NCI-H146 (cell line): Measurements from ENCODE around the gene RYR2.

Source experiments
- DNase-seq: peaks from one replicate; lab custom pipeline; 2025; lab: John Stamatoyannopoulos, UW

Gene RYR2

DNA sequence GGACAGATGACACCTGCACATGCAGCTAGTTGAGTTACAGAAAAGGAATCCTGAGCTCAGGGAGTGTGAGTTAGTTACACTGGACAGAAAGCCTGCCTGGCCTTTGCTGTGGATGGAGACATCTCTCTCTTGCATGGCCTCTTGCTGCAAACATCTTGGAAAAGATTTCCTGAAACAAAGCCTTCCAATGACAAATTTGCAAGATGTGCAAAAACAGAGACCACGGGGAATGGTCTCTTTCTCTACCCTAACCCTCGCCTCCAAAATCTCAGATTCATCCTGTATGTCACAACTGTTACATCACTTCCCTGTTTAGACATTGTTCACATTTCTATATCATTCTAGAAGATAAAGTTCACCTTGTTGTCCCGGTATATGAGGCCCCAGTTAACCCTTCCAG lies 415.6 kb downstream of the RYR2 start:
- no peak for DNase-seq

DNA sequence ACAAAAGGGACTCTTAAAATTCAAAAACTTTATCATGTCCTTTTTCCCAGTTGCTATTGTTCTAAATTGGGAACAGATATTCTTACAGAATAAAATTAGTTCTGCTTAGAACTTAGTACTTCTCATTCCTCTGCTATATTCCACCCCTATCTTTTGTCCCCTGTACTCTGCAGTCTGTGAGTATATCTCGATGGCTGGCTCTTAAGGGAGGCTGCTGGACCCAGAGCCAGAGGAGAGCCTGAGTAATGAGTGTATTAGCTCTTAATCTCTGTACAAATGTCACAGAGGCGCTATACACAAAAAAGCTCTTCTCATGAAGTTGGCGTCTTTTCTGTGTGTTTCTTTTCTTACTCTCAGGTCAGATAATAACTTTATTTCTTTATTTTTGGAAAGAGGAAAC lies 425.3 kb downstream of the RYR2 start:
- DNase-seq: no peak

DNA sequence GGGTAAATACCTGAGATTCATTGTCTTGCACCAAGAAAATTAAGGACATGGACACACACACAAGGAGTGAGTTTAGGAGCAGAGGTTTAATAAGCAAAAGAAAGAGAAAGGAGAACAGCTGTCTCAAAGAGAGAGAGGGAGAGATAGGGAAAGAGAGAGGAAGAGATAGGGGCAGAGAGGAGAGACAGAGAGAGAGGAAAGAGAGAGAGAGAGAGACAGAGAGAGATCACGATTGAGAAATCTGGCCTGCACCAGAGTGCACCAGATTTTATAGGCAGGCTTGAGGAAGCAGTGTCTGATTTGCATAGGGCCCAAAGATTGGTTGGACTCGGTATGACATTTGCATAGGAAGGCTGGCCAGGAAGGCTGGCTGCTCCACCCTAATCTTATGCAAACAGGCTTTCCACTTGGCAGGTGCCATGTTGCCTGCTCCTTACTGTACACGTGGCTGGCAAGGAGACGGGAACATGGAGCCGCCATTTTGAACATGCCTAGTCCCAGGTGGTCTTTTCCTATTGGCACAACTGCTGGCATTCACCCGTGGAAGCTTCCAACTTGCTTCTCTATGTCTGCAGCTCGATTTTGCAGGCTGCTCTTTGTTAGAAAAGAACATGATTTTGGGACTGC lies 428.8 kb downstream of the RYR2 start:
- DNase-seq: peak; percentile 32

DNA sequence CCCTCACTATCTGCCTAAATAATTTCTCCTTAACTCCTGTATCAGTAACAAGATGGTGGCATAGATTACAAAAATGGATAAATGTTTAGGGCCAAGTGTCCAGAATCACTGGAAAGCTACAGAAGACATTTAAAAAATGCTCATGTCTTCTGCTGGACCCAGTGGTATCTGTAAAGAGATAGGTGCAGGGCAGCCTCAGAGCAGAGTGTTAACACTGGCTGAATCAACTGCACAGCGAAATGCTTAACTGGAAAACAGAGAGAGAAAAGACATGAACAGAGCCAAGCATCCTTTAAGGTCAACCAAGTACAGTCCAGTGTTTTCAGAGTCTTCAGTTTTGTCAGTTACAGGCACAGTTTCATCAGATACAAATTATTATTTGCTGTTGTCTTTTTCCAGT lies 429.4 kb downstream of the RYR2 start:
- DNase-seq: no peak

DNA sequence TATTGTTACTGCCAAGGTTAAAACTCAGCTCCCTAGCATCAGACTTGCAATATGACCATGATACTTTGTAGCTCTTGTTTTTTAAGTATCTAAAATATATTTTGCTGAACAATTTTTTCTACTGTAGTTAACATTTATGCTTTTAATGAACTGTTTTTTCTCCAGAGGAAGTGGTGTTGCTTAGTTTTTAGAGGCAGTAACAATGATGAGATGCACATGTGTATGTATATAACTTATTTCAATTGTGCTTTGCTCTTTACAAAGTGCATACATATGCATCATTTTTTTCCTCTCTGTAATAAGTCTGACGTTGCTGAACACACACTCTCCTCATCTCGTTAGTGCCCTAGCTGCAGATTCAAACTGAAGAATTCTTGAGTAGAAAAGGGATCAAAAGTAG lies 430.0 kb downstream of the RYR2 start:
- no peak for DNase-seq

DNA sequence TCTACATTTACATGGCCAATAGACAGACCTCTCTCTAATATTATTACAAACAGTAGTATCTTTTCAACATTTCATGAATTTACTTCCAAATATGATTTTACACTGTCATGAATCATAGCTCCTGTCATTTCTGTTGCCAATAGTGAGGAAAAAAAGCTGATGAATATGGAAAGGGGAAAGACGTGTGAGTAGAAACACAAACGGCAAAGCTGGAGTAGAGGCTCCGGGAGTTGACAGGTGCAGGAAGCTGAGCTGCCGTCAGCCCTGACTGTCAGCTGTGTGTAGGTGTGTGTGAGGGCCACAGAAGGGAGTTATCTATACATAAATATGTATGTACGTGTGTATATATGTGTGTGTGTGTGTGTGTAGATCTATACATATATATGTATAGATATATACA lies 431.9 kb downstream of the RYR2 start:
- no peak for DNase-seq

DNA sequence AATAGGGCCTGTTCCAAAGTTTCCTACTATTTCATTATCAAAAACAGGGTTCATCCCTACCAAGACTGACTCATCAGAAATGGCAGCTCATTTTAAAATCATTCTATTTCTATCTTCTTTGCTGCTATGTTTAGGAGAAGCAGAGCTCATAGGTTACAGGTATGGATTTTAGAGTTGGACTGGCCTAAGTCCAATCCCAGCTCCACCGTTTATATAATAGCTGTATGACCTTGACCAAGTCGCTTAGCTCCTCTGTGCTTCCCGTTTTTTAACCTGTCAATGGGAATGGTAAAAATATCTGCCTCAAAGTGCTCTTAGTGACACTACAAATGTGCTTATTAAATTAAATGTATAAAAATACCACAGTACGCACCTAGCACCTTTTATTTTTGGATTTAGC lies 436.1 kb downstream of the RYR2 start:
- no peak for DNase-seq

DNA sequence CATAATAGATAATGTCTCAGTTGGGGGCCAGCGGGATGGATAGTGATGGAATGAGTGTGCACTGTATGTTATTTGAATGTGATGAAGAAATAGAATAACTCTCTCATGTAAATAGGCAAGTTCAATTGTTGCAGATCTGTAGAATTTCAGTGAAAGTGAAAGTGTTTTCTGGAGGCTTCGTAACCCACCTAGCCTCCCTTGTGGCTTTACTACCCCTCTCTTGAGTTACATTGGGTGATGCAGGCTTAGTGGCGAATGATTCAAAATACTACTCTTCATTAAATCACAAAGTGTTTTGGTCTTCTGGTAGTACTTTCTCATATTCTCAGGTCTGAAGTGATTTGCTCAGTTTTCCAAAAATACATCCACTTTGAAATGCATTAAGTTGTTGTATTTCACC lies 436.9 kb downstream of the RYR2 start:
- no peak for DNase-seq

DNA sequence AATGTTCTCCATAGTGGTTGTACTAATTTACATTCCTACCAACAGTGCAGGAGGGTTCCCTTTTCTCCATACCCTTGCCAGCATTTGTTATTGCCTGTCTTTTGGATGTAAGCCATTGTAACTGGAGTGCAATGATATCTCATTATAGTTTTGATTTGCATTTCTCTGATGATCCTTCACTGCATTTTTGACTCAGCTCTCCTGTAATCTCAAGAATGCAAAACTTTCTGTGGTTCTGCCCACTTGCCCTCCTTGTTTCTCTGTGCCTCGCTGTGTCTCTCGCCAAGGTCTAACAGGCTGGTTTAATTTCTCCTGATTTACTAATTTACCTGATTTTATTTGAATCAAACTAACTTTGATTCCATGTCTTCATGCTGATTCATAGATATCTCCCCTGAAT lies 440.8 kb downstream of the RYR2 start:
- DNase-seq: no peak

DNA sequence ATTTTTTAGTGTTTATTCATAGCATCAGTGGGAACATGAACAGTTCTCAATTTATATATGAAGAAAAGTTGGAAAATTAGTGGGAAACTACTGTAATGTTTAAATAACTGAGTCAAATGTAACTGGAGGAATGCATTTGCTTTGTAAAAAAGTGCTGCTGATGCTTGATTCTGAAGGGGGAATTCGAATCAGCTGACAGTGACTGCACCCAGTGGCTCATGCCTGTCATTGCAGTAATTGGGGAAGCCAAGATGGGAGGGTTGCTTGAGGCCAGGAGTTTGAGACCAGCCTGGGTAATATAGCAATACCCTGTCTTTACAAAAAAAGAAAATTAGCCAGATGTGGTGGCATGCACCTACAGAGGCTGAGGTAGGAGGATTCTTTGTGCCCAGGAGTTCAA lies 450.4 kb downstream of the RYR2 start:
- DNase-seq: no peak

DNA sequence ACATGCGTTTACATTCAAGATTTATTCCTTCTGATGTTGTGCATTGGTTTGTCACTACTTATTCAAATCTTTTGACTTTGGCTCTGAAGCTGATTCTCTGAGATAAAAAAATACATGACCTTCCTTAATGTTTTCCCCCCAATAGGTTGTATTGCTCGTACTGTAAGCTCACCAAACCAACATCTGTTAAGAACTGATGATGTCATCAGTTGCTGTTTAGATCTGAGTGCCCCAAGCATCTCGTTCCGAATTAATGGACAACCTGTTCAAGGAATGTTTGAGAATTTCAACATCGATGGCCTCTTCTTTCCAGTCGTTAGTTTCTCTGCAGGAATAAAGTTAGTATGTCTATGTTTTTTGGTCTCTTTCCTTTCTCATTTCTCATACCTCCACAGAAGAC lies 458.6 kb downstream of the RYR2 start:
- DNase-seq: no peak

DNA sequence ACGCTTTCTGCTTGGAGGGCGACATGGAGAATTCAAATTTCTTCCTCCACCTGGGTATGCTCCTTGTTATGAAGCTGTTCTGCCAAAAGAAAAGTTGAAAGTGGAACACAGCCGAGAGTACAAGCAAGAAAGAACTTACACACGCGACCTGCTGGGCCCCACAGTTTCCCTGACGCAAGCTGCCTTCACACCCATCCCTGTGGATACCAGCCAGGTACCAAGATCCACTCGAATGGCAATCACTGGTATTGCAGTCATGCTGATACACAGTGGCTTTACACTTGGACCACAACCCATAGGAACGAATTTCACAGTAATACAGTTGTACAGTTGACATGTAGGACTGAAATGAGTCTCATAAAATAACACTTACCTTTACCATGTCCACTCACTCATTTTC lies 461.3 kb downstream of the RYR2 start:
- no peak for DNase-seq

DNA sequence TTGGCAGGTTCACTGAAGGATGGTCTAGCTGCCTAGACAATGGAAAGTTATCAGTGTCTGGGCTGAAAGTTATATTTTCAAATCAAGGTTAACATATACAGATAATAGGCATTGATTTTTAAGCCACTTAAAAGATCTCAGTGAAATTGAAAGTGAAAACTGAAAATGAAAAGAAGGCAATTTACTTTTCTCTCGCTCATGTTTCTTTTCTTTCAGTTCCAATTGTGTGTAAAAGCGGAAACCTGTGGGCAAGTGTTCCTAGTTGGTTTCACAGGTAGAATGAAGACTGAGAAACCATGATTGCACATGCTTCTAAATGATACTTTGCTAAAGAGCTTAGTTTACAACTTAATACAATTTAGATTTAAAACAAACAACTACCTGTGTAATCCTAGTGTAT lies 465.0 kb downstream of the RYR2 start:
- no peak for DNase-seq

DNA sequence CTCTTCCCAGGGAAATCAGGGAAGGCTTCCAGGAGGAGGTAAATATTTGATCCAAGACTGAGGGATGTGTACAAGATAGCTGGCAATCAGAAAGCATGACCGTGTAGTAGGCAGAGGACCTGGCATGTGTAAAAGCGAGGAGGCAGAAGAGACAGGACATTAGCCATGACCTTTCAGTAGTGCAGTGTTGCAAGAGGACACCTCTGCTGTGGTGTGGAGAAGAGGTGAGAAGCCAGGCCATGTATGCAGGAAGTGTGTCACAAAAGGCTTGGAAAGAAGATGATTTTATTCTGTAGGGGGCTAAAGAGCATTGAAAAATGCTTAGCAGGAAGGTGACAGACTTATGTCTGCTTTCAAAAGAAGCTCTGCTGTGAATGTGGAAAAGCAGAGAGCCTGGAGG lies 467.8 kb downstream of the RYR2 start:
- DNase-seq: no peak

DNA sequence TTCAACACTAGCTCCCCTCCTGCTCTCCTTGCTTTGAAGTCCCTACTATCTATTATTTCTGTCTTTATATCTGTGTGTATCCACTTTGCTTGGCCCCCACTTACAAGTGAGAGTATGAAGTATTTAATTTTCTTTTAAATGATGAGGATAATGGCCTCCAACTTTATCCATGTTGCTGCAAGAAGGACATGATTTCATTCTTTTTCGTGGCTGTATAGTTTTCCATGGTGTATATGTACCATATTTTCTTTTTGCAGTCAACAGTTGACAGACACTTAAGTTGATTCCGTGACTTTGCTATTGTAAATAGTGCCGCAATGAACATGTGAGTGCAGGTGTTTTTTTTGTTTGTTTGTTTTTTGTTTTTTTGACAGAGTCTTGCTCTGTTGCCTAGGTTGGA lies 483.1 kb downstream of the RYR2 start:
- no peak for DNase-seq

DNA sequence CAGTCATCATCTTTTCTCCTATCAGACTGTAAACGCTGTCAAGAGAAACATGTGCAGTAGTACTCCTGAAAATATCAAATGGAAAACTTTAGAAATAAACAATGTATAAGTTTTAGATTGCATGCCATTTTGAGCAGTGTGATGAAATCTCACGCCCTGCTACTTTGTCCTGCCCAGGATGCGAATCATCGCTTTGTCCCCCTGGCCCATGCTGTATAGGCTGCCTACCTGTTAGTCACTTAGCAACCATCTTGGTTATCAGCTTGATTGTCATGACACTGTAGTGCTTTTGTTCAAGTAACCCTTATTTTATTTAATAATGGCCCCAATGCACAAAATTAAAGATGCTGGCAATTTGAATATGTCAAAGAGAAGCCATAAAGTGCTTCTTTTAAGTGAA lies 485.8 kb downstream of the RYR2 start:
- DNase-seq: no peak

DNA sequence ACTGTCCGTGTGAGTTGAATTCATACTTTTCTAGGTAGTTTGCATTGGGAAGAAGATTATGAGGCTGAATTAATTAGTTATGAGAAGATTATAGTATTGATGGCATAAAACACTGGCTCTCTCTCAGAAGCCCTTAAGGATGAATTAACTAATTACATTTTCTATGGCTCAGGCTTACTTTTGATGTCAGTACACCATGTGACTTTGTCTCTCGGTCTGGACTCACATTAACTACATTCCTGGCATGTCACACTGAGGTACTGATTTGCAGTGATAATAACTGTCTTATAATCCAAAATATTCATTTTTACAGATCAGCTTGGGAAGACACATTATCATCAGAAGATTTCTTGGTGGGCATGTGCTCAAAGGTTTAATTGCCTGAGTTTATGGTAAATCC lies 486.6 kb downstream of the RYR2 start:
- no peak for DNase-seq

DNA sequence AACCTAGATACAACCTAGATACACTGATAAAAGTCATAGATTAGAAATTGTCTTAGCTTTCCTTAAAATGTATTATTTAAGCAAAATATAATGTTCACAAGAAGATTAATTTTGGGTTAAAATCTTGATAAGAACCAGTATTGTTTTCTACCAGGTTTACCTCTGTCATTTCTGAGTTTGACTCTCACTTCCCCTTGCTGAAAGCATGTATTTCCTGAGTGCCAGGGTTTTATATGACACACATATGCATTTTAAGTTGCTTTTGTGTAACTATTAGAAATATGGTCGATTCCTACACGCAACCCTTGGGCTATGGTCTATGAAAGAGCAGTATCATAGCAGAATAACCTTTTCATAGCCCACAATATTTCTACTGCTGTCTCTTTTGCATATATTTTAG lies 497.1 kb downstream of the RYR2 start:
- no peak for DNase-seq

DNA sequence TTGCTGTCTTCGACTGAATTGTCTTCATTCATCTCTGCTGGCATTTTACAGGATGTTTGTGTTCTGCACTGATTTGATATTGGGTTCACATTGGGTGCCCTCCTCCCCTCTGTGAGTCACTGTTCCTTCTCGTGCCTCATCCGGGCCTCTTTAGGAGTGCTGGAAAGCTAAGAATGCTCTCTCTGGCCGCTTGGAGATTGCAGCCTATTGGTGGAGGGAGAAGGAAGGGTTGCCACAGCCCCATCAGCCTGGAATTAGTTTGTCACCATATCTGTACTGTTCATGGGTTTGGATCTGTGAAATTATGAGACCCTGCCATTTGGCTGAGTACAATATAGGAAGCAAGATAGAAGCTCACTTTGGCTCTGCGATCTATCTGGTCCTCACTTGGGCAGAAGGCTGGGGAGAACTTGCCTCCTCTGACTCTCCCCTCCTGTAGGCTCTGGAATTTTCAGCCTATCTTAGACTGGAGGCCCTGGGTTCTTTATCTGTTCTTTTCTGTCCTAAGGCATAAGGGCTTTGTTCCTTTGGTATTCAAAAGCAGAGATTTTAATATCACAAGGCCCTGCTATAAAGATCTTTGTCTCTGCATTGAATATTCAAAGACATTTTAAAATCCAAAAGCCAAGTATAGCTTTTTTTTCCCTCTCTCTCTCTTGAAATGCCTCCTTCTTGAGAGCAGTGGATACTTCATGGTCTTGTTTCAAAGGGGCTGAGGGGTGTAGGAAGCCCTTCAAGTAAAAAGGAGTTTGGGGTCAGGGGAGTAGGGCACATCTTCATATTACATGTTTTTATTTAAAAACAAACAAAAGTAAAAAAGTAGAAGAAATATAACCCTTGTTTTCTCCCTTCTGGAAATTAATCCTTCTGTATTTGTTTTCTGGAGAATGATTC lies 500.8 kb downstream of the RYR2 start:
- DNase-seq: no peak

DNA sequence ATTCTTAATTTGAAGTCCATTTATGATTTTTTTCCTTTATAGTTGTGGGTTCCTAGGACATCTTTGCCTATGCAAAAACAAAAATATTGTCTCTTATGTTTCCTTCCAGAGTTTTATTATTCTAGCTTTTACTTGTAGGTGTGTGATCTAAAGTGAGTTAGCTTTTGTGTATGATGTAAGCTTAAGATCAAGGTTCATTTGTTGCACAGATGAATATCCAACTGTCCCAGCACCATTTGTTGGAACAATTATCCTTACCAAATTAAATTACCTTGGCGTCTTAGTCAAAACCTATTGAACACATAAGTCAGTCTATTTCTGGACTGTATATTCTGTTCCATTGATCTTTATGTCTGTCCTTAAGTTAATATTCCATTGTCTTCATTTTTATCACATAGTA lies 511.1 kb downstream of the RYR2 start:
- no peak for DNase-seq

DNA sequence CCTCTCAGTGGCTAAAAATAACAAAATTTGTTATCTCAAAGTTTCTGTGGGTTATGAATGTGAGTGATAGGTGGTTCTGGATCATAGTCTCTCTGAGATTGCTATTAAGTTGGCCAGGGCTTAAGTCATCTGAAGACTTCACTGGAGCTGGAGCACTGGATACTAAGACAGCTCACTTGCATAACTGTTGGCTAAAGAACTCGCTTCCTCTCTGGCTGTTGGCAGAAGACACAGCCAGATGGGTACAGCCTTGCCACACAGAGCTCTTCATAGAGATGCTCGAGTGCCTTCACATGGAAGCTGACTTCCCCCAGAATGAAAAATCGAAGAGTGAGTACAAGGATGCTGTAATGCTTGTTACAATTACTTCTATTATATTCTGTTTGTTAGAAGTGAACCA lies 514.9 kb downstream of the RYR2 start:
- no peak for DNase-seq

DNA sequence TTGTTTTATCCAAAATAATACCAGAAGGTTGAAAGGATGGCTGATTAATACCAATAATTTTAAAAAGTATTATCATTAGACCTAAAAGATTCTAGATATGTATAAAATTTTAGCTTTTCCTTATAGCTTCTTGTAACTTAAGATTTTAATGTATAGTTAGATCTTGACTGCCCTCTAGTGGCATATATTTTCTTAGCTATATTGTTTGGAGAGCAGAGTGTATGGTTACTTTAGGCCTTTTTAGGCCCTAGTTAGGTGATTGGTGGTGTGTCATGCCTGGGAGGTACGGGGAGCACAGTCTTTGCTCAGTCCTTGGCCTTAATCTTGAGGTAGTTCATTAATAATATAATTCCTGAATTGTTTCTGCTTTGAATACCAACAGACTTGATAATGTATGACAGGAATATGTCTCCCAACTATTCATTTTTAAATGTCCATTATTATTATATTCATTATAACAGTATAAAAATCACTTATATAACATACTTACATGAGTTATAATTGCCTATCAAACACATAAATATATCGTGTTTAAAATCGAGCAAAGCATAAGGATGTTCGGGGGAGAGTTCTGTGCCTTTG lies 520.3 kb downstream of the RYR2 start:
- DNase-seq: peak; percentile 50

DNA sequence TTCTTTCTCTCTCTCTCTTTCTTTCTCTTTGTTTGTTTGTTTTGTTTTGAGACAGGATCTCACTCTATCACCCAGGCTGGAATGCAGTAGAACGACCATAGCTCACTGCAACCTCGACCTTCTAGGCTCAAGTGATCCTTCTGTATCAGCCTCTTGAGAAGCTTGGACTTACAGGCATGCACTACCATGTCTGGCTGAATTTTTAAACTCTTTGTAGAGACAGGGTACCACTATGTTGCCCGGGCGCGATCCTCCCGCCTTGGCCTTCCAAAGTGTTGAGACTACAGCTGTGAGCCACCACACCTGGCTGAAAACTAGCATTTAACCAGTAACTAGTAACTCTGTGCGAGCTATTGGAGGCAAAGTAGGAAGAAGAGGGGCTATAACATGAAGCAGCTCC lies 523.3 kb downstream of the RYR2 start:
- no peak for DNase-seq

DNA sequence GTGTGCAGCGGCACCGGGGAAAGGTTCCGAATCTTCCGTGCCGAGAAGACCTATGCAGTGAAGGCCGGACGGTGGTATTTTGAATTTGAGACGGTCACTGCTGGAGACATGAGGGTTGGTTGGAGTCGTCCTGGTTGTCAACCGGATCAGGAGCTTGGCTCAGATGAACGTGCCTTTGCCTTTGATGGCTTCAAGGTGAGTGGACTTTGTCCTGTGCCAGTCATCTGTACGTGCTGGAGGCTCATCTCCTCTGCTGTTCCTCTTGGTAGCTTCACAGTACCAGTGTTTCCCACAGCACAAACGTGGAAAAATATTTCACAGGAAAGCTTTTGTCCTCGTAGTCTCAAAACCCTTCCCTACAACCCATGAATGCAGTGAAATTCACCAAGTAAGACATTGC lies 524.6 kb downstream of the RYR2 start:
- no peak for DNase-seq
